HCT116 (cell line): Measurements from ENCODE around the gene IPCEF1. TPM values are rescaled to one million over a fixed set of nuclear protein-coding genes. Genes with fewer than 3 reads are reported as not detected.

Source experiments
- ATAC-seq: fragments of 200-7000 bp; cut with Tn5 transposase; 2 replicates; pipeline ENCODE4 v1.9.1; 2020; ENCODE audit warnings: mild to moderate bottlenecking, moderate library complexity
- BruUV-seq: library from RNA; stranded (reverse); fragments of 400-500 nt; replicated peaks from 2 replicates; lab custom pipeline; 2021; lab: Mats Ljungman, UMichigan
- CTCF ChIA-PET: fragments of 300-600 bp; sonication (Branson Sonifier 250); formaldehyde crosslinking; loops from one replicate; lab custom pipeline; 2021; ENCODE audit warnings: antibody characterized with exemption; lab: Charles Lee
- POLR2A ChIA-PET: fragments of 300-600, 350-600 bp; sonication (Branson Sonifier 250); formaldehyde crosslinking; loops from one replicate; lab custom pipeline; 2021; ENCODE audit warnings: antibody characterized with exemption; lab: Charles Lee
- RAD21 ChIA-PET, 2 experiments: fragments of 300-600 bp; sonication (Branson Sonifier 250); formaldehyde crosslinking; loops; one replicate each; lab custom pipeline; 2023; ENCODE audit warnings: low total read pairs in 2 of 2; ENCODE audit not compliant: uncharacterized antibody in 2 of 2, unreplicated experiment in 2 of 2, low non-redundant PET in 1 of 2; lab: Charles Lee
- DNase-seq: peaks from one replicate; pipeline ENCODE4 v3.0.0-alpha.2; 2010; ENCODE audit warnings: low read depth, low spot score
- H2AFZ ChIP-seq: fragments of 200-600 bp; shearing (Covaris generic), sonication (generic); 2 replicates; pipeline ENCODE4 v1.6.1; 2017; ENCODE audit warnings: low read depth, mixed run types, mixed read lengths, antibody characterized with exemption, low read length; ENCODE audit not compliant: poor library complexity, severe bottlenecking
- H3K27ac ChIP-seq: 2 replicates; pipeline ENCODE4 v1.5.1; 2012; ENCODE audit warnings: low read depth, low read length
- H3K27me3 ChIP-seq: fragments of 200-600 bp; sonication (generic); 2 replicates; pipeline ENCODE4 v1.6.1; 2016; ENCODE audit warnings: mixed run types, low read length, mixed read lengths; ENCODE audit not compliant: insufficient read depth
- H3K36me3 ChIP-seq, 2 experiments: fragments of 200-500 bp in 1 of 2; fragments of 200-600 bp in 1 of 2; sonication (Bioruptor generic) in 1 of 2; sonication (generic) in 1 of 2; 2 replicates each; pipeline versions ENCODE4 v1.5.1 to v1.6.1; 2014 to 2016; ENCODE audit warnings: low read length in 2 of 2, inconsistent platforms in 1 of 2, mixed read lengths in 1 of 2, mixed run types in 1 of 2; ENCODE audit not compliant: insufficient read depth in 2 of 2, control insufficient read depth in 1 of 2
- H3K4me1 ChIP-seq, 2 experiments: fragments of 200-600 bp in 1 of 2; sonication (generic) in 1 of 2; 2 replicates each; pipeline versions ENCODE4 v1.5.1 to v1.6.1; 2012 to 2017; ENCODE audit warnings: low read length in 2 of 2, inconsistent platforms in 1 of 2, mild to moderate bottlenecking in 1 of 2, mixed read lengths in 1 of 2, mixed run types in 1 of 2, moderate library complexity in 1 of 2; ENCODE audit not compliant: insufficient read depth in 2 of 2, control insufficient read depth in 1 of 2
- H3K4me2 ChIP-seq: fragments of 200-600 bp; sonication (generic); 2 replicates; pipeline ENCODE4 v1.6.1; 2017; ENCODE audit warnings: mixed run types, low read length, mixed read lengths
- H3K4me3 ChIP-seq, 2 experiments: fragments of 200-600 bp in 1 of 2; sonication (generic) in 1 of 2; replicated peaks in 1 of 2; 2 replicates each; pipeline ENCODE4 v1.5.1; 2011 to 2016; ENCODE audit warnings: low read length in 2 of 2, control low read depth in 1 of 2, low read depth in 1 of 2, mild to moderate bottlenecking in 1 of 2, mixed read lengths in 1 of 2, mixed run types in 1 of 2
- H3K79me2 ChIP-seq: fragments of 200-600 bp; sonication (generic); 2 replicates; pipeline ENCODE4 v1.6.1; 2017; ENCODE audit warnings: mild to moderate bottlenecking, mixed run types, low read length, moderate library complexity, mixed read lengths; ENCODE audit not compliant: insufficient read depth
- H3K9ac ChIP-seq: fragments of 200-600 bp; sonication (generic); 2 replicates; pipeline ENCODE4 v1.6.1; 2016; ENCODE audit warnings: low read length, mixed read lengths
- H3K9me2 ChIP-seq: fragments of 200-600 bp; sonication (generic), shearing (Covaris generic); 2 replicates; pipeline ENCODE4 v1.6.1; 2017; ENCODE audit warnings: mixed run types, mild to moderate bottlenecking, moderate library complexity; ENCODE audit not compliant: insufficient read depth
- H3K9me3 ChIP-seq, 2 experiments: fragments of 200-500 bp in 1 of 2; fragments of 200-600 bp in 1 of 2; sonication (Bioruptor generic) in 1 of 2; sonication (generic) in 1 of 2; 2 replicates each; pipeline ENCODE4 v1.6.1; 2014 to 2017; ENCODE audit warnings: low read length in 2 of 2, mixed read lengths in 2 of 2, inconsistent platforms in 1 of 2, low read depth in 1 of 2, mild to moderate bottlenecking in 1 of 2, mixed run types in 1 of 2, moderate library complexity in 1 of 2; ENCODE audit not compliant: control insufficient read depth in 1 of 2, insufficient read depth in 1 of 2
- H4K20me1 ChIP-seq: fragments of 200-600 bp; sonication (generic), shearing (Covaris generic); 2 replicates; pipeline ENCODE4 v1.6.1; 2017; ENCODE audit warnings: mixed run types, mild to moderate bottlenecking, moderate library complexity; ENCODE audit not compliant: insufficient read depth
- ATF3 ChIP-seq: IDR thresholded peaks from 2 replicates; pipeline ENCODE4 v1.6.1; 2012
- CTCF ChIP-seq, 3 experiments: fragments of 200-600 bp in 1 of 3; sonication (generic) in 1 of 3; IDR thresholded peaks in 2 of 3; conservative IDR thresholded peaks in 1 of 3; 2 replicates each; pipeline ENCODE4 v1.5.1; 2012 to 2017; ENCODE audit warnings: low read depth in 2 of 3, low read length in 2 of 3, antibody characterized with exemption in 1 of 3, borderline replicate concordance in 1 of 3, control low read depth in 1 of 3, mild to moderate bottlenecking in 1 of 3, mixed read lengths in 1 of 3, mixed run types in 1 of 3, moderate library complexity in 1 of 3; ENCODE audit not compliant: insufficient read depth in 1 of 3
- EGR1 ChIP-seq: IDR thresholded peaks from 2 replicates; pipeline ENCODE4 v1.6.1; 2012; ENCODE audit warnings: low read depth
- ELF1 ChIP-seq: IDR thresholded peaks from 2 replicates; pipeline ENCODE4 v1.6.1; 2012; ENCODE audit warnings: low read depth, borderline replicate concordance
- FOSL1 ChIP-seq: IDR thresholded peaks from 2 replicates; pipeline ENCODE4 v1.6.1; 2012; ENCODE audit warnings: low read depth
- JUND ChIP-seq: IDR thresholded peaks from 2 replicates; pipeline ENCODE4 v1.6.1; 2012
- POLR2A ChIP-seq: IDR thresholded peaks from 2 replicates; pipeline ENCODE4 v1.7.0; 2011; ENCODE audit warnings: borderline replicate concordance; ENCODE audit not compliant: insufficient read depth, insufficient read length; ENCODE audit errors: extremely low read depth
- RAD21 ChIP-seq: IDR thresholded peaks from 2 replicates; pipeline ENCODE4 v1.6.1; 2012; ENCODE audit warnings: low read depth, mild to moderate bottlenecking
- REST ChIP-seq: IDR thresholded peaks from 2 replicates; pipeline ENCODE4 v1.6.1; 2012; ENCODE audit warnings: low read depth
- SIN3A ChIP-seq: IDR thresholded peaks from 2 replicates; pipeline ENCODE4 v1.6.1; 2012; ENCODE audit warnings: low read depth
- SP1 ChIP-seq: IDR thresholded peaks from 2 replicates; pipeline ENCODE4 v1.6.1; 2012; ENCODE audit warnings: low read depth
- SRF ChIP-seq: IDR thresholded peaks from 2 replicates; pipeline ENCODE4 v1.6.1; 2012; ENCODE audit warnings: low read depth
- TCF7L2 ChIP-seq: IDR thresholded peaks from 2 replicates; pipeline ENCODE4 v1.7.0; 2011; ENCODE audit warnings: borderline replicate concordance, inconsistent platforms; ENCODE audit not compliant: insufficient read depth, insufficient read length; ENCODE audit errors: extremely low read depth
- YY1 ChIP-seq: IDR thresholded peaks from 2 replicates; pipeline ENCODE4 v1.6.1; 2011; ENCODE audit warnings: low read length, low read depth, moderate library complexity, mild to moderate bottlenecking; ENCODE audit not compliant: insufficient replicate concordance; ENCODE audit errors: extremely low read depth
- ZFX ChIP-seq: fragments of 450-650 bp; IDR thresholded peaks from 2 replicates; pipeline ENCODE4 v1.6.1; 2017
- ZNF274 ChIP-seq: fragments of 200-500 bp; sonication (Bioruptor generic); IDR thresholded peaks from 2 replicates; pipeline ENCODE4 v1.6.1; 2014; ENCODE audit warnings: mild to moderate bottlenecking, low read depth, low read length, inconsistent platforms
- intact Hi-C: fragments of 100-400 bp; cut with micrococcal nuclease; formaldehyde crosslinking; loops from 2 replicates; pipeline ENCODE4 v1.10.0; 2022
- total RNA-seq: library from RNA; stranded (reverse); gene quantifications from one replicate; pipeline ENCODE4 v1.2.1, GENCODE V29; 2021; ENCODE audit not compliant: unreplicated experiment

Gene IPCEF1
- total RNA-seq, 1 experiment from 2014 or later = 0.32 TPM

GRCh38 chr6:154187203-154187602 lies 169.4 kb downstream of the IPCEF1 start:
- DNase-seq (no peak), ATAC-seq (no peak)
- no peaks in the 10 kb centered on the region for H4K20me1 ChIP-seq
- H3K79me2 ChIP-seq = no peaks in the 10 kb centered on the region
- no peak overlapping the region for H3K4me3 ChIP-seq
- no TSS peak for BruUV-seq
- intact Hi-C loops = no loop called here
- ChIA-PET CTCF (no interaction called here), RAD21 (no interaction called here), POLR2A (no interaction called here)
- H3K27me3 ChIP-seq = no peaks in the 10 kb centered on the region
- no peaks in the 10 kb centered on the region for H3K9me2 ChIP-seq
- TF ChIP-seq SIN3A = no peak
- no peak for TF ChIP-seq FOSL1
- TF ChIP-seq ATF3 = no peak
- TF ChIP-seq SRF = no peak
- TF ChIP-seq POLR2A = no peak
- TF ChIP-seq REST = no peak
- no peaks in the 10 kb centered on the region for H3K4me1 ChIP-seq
- no peak overlapping the region for H3K9ac ChIP-seq
- H2AFZ ChIP-seq = no peak overlapping the region
- H3K4me2 ChIP-seq = no peak overlapping the region
- H3K9me3 ChIP-seq = no peaks in the 10 kb centered on the region
- no peaks in the 10 kb centered on the region for H3K36me3 ChIP-seq
- no peak overlapping the region for H3K27ac ChIP-seq

GRCh38 chr6:154179434-154179833 lies 177.2 kb downstream of the IPCEF1 start:
- no TSS peak for BruUV-seq
- Histone ChIP-seq H3K27ac (no peak overlapping the region), H3K36me3 (no peaks in the 10 kb centered on the region), H3K4me2 (no peak overlapping the region), H3K9me2 (no peaks in the 10 kb centered on the region; the same call in 1 of the 2 replicates), H2AFZ (no peak overlapping the region), H3K9ac (no peak overlapping the region), H3K27me3 (no peaks in the 10 kb centered on the region), H3K9me3 (no peaks in the 10 kb centered on the region), H3K4me1 (no peaks in the 10 kb centered on the region), H3K79me2 (no peaks in the 10 kb centered on the region), H4K20me1 (no peaks in the 10 kb centered on the region), H3K4me3 (no peak overlapping the region)
- ATAC-seq = no peak
- CTCF ChIA-PET = no interaction called here
- no peak for DNase-seq
- POLR2A ChIA-PET = no interaction called here
- intact Hi-C loops = no loop called here
- TF ChIP-seq FOSL1 (no peak), CTCF (IDR thresholded peaks at IDR 0.05 in 2 of 3, conservative IDR thresholded peaks at IDR 0.05 in 1 of 3; ENCODE audit: borderline replicate concordance in 1 of 3, insufficient read depth in 1 of 3, low read depth in 2 of 3, low read length in 2 of 3) (no peak), TCF7L2 (no peak), ZNF274 (no peak), RAD21 (no peak), ELF1 (no peak), JUND (no peak), SIN3A (no peak), ZFX (no peak), SP1 (no peak), YY1 (no peak), POLR2A (no peak), EGR1 (no peak)
- RAD21 ChIA-PET = no interaction called here
